SK-N-SH (cell line): ENCODE data around the gene PIK3R5. TPM values are rescaled to one million over a fixed set of nuclear protein-coding genes. Genes with fewer than 3 reads are reported as not detected.

Source experiments
- CTCF ChIA-PET: fragments of 300-600, 350-600 bp; formaldehyde crosslinking; extraction: SDS; loops from one replicate; lab custom pipeline; 2021; lab: Yijun Ruan, JAX
- POLR2A ChIA-PET: fragments of 350-600 bp; sonication (Branson Sonifier 250); formaldehyde crosslinking; extraction: SDS; loops from one replicate; lab custom pipeline; 2020; ENCODE audit warnings: antibody characterized with exemption, inconsistent platforms; lab: Yijun Ruan, JAX
- DNase-seq: peaks from one replicate; pipeline ENCODE4 v3.0.0; 2012
- H2AFZ ChIP-seq: fragments of 200-600 bp; sonication (generic); 2 replicates; pipeline ENCODE4 v1.8.1; 2016; ENCODE audit warnings: antibody characterized with exemption, mild to moderate bottlenecking, low read depth
- H3F3A ChIP-seq: fragments of 200-600 bp; sonication (generic); replicated peaks from 2 replicates; pipeline ENCODE3; 2016; ENCODE audit warnings: antibody characterized with exemption, mild to moderate bottlenecking; ENCODE audit not compliant: insufficient read depth
- H3K27ac ChIP-seq, 2 experiments: fragments of 200-500 bp in 1 of 2; fragments of 200-600 bp in 1 of 2; sonication (Bioruptor generic) in 1 of 2; sonication (generic), shearing (Covaris generic) in 1 of 2; 2 replicates each; pipeline versions ENCODE4 v1.5.1 to v1.6.1; 2014 to 2016; ENCODE audit warnings: low read depth in 2 of 2, inconsistent platforms in 1 of 2, low read length in 1 of 2, mild to moderate bottlenecking in 1 of 2, mixed read lengths in 1 of 2
- H3K27me3 ChIP-seq: fragments of 200-600 bp; sonication (generic), shearing (Covaris generic); 2 replicates; pipeline ENCODE4 v1.6.1; 2016; ENCODE audit warnings: mixed run types; ENCODE audit not compliant: insufficient read depth
- H3K36me3 ChIP-seq, 2 experiments: fragments of 200-500 bp in 1 of 2; fragments of 200-600 bp in 1 of 2; sonication (Bioruptor generic) in 1 of 2; sonication (generic) in 1 of 2; replicated peaks in 1 of 2; 2 replicates each; pipeline versions ENCODE3 to v1.5.1; 2014 to 2016; ENCODE audit warnings: low read length in 1 of 2, mild to moderate bottlenecking in 1 of 2; ENCODE audit not compliant: insufficient read depth in 2 of 2, control insufficient read depth in 1 of 2
- H3K4me1 ChIP-seq, 2 experiments: fragments of 200-500 bp in 1 of 2; fragments of 200-600 bp in 1 of 2; sonication (Bioruptor generic) in 1 of 2; sonication (generic), shearing (Covaris generic) in 1 of 2; 2 replicates each; pipeline versions ENCODE4 v1.5.1 to v1.6.1; 2014 to 2016; ENCODE audit warnings: low read depth in 1 of 2, low read length in 1 of 2, mixed run types in 1 of 2; ENCODE audit not compliant: insufficient read depth in 2 of 2, control insufficient read depth in 1 of 2
- H3K4me2 ChIP-seq: fragments of 200-600 bp; sonication (generic), shearing (Covaris generic); 2 replicates; pipeline ENCODE4 v1.6.1; 2017; ENCODE audit warnings: mixed run types
- H3K4me3 ChIP-seq, 2 experiments: fragments of 200-500 bp in 1 of 2; fragments of 200-600 bp in 1 of 2; sonication (Bioruptor generic) in 1 of 2; sonication (generic), shearing (Covaris generic) in 1 of 2; 2 replicates each; pipeline versions ENCODE4 v1.5.1 to v1.8.1; 2014 to 2016; ENCODE audit warnings: low read depth in 2 of 2, inconsistent platforms in 1 of 2, low read length in 1 of 2, mild to moderate bottlenecking in 1 of 2, mixed read lengths in 1 of 2, moderate library complexity in 1 of 2
- H3K79me2 ChIP-seq: fragments of 200-600 bp; sonication (generic); 2 replicates; pipeline ENCODE4 v1.8.1; 2017; ENCODE audit warnings: mild to moderate bottlenecking; ENCODE audit not compliant: insufficient read depth
- H3K9ac ChIP-seq: fragments of 200-600 bp; sonication (generic); 2 replicates; pipeline ENCODE4 v1.6.1; 2017; ENCODE audit warnings: mixed run types
- H3K9me2 ChIP-seq: fragments of 200-600 bp; sonication (generic); 2 replicates; pipeline ENCODE4 v1.6.1; 2017; ENCODE audit warnings: mixed run types
- H3K9me3 ChIP-seq: fragments of 200-600 bp; sonication (generic); 2 replicates; pipeline ENCODE4 v1.6.1; 2017; ENCODE audit warnings: mixed run types, mild to moderate bottlenecking, moderate library complexity
- H4K20me1 ChIP-seq: fragments of 200-600 bp; sonication (generic); 2 replicates; pipeline ENCODE4 v1.6.1; 2017; ENCODE audit warnings: mild to moderate bottlenecking, mixed run types; ENCODE audit not compliant: insufficient read depth
- EP300 ChIP-seq, 2 experiments: IDR thresholded peaks; 2 replicates each; pipeline versions ENCODE4 v1.4.0 to v1.6.1; 2012; ENCODE audit warnings: borderline replicate concordance in 1 of 2, low read depth in 1 of 2, low read length in 1 of 2
- EZH2phosphoT487 ChIP-seq: fragments of 200-600 bp; sonication (generic); IDR thresholded peaks from 2 replicates; pipeline ENCODE4 v1.6.1; 2017; ENCODE audit warnings: low read depth, mixed run types, mild to moderate bottlenecking, antibody characterized with exemption, moderate library complexity, borderline replicate concordance
- GABPA ChIP-seq: IDR thresholded peaks from 2 replicates; pipeline ENCODE4 v1.4.0; 2012; ENCODE audit warnings: low read depth, mild to moderate bottlenecking
- GATA2 ChIP-seq: sonication (generic); formaldehyde crosslinking; IDR thresholded peaks from 2 replicates; pipeline ENCODE4 v1.5.0; 2020; ENCODE audit warnings: mild to moderate bottlenecking, missing genetic modification reagents
- JUND ChIP-seq: IDR thresholded peaks from 2 replicates; pipeline ENCODE4 v1.4.0; 2012
- RAD21 ChIP-seq: IDR thresholded peaks from 2 replicates; pipeline ENCODE4 v1.6.1; 2012; ENCODE audit warnings: mild to moderate bottlenecking, low read length
- SMC3 ChIP-seq: IDR thresholded peaks from 2 replicates; pipeline ENCODE4 v1.6.1; 2012; ENCODE audit warnings: low read depth, low read length, improper control_type of control experiment
- YY1 ChIP-seq: IDR thresholded peaks from 2 replicates; pipeline ENCODE4 v1.4.0; 2012; ENCODE audit warnings: low read depth, mild to moderate bottlenecking
- WGBS: methylation state at CpG from one replicate; pipeline ENCODE4 v1.1.6; 2017; ENCODE audit warnings: low lambda C conversion rate; 5-methylcytosine and 5-hydroxymethylcytosine counted together
- polyA plus RNA-seq, 3 experiments: library from polyadenylated mRNA; depleted of rRNA; stranded (reverse); fragments of >200 nt; gene quantifications; 2 replicates each; pipeline ENCODE4 v1.2.3, GENCODE V29; 2012
- TF ChIP-seq, protein P1 (sequence below): fragments of 200-600 bp; sonication (generic); IDR thresholded peaks from 2 replicates; pipeline ENCODE4 v1.6.1; 2017; ENCODE audit warnings: antibody characterized with exemption, mild to moderate bottlenecking, moderate library complexity
- TF ChIP-seq, protein P2 (sequence below): IDR thresholded peaks from 2 replicates; pipeline ENCODE4 v1.4.0; 2012; ENCODE audit warnings: low read depth
- TF ChIP-seq, protein P3 (sequence below): IDR thresholded peaks from 2 replicates; pipeline ENCODE4 v1.6.1; 2012; ENCODE audit warnings: mild to moderate bottlenecking, low read depth, low read length, moderate library complexity

Gene PIK3R5
- polyA plus RNA-seq, 1 of the 3 experiments (the other 2 are of a cell fraction), result not detected

DNA sequence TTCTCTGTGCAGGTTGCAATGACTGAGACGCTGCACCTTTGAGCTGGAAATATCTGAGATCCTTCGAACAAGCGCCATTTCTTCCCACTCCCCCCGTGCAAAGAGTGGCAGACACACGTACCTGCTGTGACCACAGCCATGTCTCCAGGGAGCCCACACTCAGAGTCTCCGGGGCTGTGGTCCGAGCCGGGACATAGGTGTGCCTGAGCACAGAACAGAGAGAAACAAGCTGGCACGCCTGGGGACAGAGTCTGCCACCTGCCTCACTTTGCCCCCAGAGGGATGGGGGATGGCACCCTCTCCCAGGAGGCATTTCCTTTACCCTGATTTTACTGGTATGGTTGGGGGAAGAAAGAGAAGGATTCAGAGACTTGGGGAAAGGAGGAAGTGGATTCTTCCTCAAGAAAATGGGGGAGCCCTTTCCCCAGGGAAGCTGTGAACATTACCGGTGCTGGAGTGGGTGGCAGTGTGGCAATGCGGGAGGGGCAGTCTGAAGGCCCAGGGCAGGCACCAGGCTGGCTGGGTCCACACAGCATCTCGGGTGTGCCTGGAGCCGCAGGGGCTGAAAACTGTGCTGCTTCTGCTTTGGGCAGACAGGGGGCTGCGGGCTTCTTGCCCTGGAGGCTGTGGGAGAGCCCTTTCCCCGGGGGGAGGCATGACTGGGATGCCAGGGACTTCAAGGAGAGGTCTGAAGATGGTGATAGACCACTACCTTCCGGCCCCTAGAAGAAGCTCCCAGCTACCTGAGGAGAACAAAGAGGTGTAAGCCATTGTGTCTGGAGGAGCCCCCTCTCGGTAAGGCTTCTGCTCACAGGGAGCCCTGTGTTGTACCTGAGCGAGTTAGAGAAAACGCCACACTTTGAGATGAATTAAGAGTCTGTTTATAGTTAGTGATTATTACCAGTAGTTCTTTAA is 91.4 kb downstream of the PIK3R5 start:
- WGBS, result 11% methylated on average over 16 of the region's 19 CpGs

More for the DNA sequence above, 91.4 kb downstream of the PIK3R5 start:
- TF ChIP-seq, protein P1, sequence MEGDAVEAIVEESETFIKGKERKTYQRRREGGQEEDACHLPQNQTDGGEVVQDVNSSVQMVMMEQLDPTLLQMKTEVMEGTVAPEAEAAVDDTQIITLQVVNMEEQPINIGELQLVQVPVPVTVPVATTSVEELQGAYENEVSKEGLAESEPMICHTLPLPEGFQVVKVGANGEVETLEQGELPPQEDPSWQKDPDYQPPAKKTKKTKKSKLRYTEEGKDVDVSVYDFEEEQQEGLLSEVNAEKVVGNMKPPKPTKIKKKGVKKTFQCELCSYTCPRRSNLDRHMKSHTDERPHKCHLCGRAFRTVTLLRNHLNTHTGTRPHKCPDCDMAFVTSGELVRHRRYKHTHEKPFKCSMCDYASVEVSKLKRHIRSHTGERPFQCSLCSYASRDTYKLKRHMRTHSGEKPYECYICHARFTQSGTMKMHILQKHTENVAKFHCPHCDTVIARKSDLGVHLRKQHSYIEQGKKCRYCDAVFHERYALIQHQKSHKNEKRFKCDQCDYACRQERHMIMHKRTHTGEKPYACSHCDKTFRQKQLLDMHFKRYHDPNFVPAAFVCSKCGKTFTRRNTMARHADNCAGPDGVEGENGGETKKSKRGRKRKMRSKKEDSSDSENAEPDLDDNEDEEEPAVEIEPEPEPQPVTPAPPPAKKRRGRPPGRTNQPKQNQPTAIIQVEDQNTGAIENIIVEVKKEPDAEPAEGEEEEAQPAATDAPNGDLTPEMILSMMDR, result no peak
- no peak for TF ChIP-seq GATA2 (CRISPR knock-in tag)
- no peak for TF ChIP-seq SMC3
- TF ChIP-seq RAD21, result no peak
- TF ChIP-seq, protein P2, sequence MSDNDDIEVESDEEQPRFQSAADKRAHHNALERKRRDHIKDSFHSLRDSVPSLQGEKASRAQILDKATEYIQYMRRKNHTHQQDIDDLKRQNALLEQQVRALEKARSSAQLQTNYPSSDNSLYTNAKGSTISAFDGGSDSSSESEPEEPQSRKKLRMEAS, result no peak
- TF ChIP-seq, protein P3, sequence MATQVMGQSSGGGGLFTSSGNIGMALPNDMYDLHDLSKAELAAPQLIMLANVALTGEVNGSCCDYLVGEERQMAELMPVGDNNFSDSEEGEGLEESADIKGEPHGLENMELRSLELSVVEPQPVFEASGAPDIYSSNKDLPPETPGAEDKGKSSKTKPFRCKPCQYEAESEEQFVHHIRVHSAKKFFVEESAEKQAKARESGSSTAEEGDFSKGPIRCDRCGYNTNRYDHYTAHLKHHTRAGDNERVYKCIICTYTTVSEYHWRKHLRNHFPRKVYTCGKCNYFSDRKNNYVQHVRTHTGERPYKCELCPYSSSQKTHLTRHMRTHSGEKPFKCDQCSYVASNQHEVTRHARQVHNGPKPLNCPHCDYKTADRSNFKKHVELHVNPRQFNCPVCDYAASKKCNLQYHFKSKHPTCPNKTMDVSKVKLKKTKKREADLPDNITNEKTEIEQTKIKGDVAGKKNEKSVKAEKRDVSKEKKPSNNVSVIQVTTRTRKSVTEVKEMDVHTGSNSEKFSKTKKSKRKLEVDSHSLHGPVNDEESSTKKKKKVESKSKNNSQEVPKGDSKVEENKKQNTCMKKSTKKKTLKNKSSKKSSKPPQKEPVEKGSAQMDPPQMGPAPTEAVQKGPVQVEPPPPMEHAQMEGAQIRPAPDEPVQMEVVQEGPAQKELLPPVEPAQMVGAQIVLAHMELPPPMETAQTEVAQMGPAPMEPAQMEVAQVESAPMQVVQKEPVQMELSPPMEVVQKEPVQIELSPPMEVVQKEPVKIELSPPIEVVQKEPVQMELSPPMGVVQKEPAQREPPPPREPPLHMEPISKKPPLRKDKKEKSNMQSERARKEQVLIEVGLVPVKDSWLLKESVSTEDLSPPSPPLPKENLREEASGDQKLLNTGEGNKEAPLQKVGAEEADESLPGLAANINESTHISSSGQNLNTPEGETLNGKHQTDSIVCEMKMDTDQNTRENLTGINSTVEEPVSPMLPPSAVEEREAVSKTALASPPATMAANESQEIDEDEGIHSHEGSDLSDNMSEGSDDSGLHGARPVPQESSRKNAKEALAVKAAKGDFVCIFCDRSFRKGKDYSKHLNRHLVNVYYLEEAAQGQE, result no peak
- no peak for TF ChIP-seq YY1
- TF ChIP-seq EZH2phosphoT487, result no peak
- TF ChIP-seq EP300 (IDR thresholded peaks at IDR 0.05; ENCODE audit: borderline replicate concordance in 1 of 2, low read depth in 1 of 2, low read length in 1 of 2), result no peak
- no peak for TF ChIP-seq GABPA
- no peak for TF ChIP-seq JUND
- TF ChIP-seq, all 33 proteins: peak for 0
- Histone ChIP-seq H3K27ac (no peak overlapping the region), H3K36me3 (no peaks in the 10 kb centered on the region), H3F3A (no peaks in the 10 kb centered on the region), H3K9me3 (no peaks in the 10 kb centered on the region), H3K4me3 (no peak overlapping the region), H3K9me2 (no peaks in the 10 kb centered on the region), H3K4me2 (0 out of 2 replicates have a peak overlapping the region, but pooled peaks have one; percentile 1), H3K4me1 (no peaks in the 10 kb centered on the region), H3K79me2 (no peaks in the 10 kb centered on the region), H4K20me1 (no peaks in the 10 kb centered on the region), H2AFZ (no peak overlapping the region), H3K9ac (no peak overlapping the region), H3K27me3 (peaks cover 89% of the 10 kb centered on the region)
- ChIA-PET CTCF (interaction anchor here (2.1 kb wide), 1 partner anchor 20 kb away, joined by 9 read pairs; no protein-coding TSS in a partner anchor), POLR2A (no interaction called here)
- DNase-seq, result no peak
